H1 (cell line): ENCODE results near the gene SLIT3. TPM values are rescaled to one million over a fixed set of nuclear protein-coding genes. Genes with fewer than 3 reads are reported as not detected.

ENCODE experiments used
- CTCF ChIA-PET: fragments of 300-600 bp; sonication (Branson Sonifier 250); formaldehyde crosslinking; loops from one replicate; lab custom pipeline; 2021; ENCODE audit not compliant: partially characterized antibody; lab: Charles Lee
- POLR2A ChIA-PET: fragments of 300-600 bp; sonication (Branson Sonifier 250); formaldehyde crosslinking; loops from one replicate; lab custom pipeline; 2021; ENCODE audit warnings: inconsistent platforms; ENCODE audit not compliant: partially characterized antibody; lab: Charles Lee
- DNase-seq, 2 experiments: peaks; one replicate each; pipeline versions ENCODE4 v3.0.0 to v3.0.0-alpha.2; 2010 to 2022; ENCODE audit warnings: low spot score in 2 of 2, low read depth in 1 of 2, mixed read lengths in 1 of 2
- FAIRE-seq: peaks from 2 replicates; lab custom pipeline; 2011; peaks lifted over from hg19 to GRCh38; lab: Jason Lieb, UNC
- H2AFZ ChIP-seq: 2 replicates; pipeline ENCODE4 v1.8.1; 2012; ENCODE audit warnings: low read length, inconsistent platforms
- H2AK5ac ChIP-seq: 2 replicates; pipeline ENCODE4 v1.6.1; 2013; ENCODE audit warnings: low read depth, low read length
- H2BK120ac ChIP-seq: replicated peaks from 2 replicates; pipeline ENCODE3; 2013; ENCODE audit warnings: low read depth, low read length, inconsistent platforms
- H2BK12ac ChIP-seq: 2 replicates; pipeline ENCODE4 v1.6.1; 2013; ENCODE audit warnings: low read depth, low read length
- H2BK15ac ChIP-seq: 2 replicates; pipeline ENCODE4 v1.6.1; 2013; ENCODE audit warnings: low read length
- H2BK20ac ChIP-seq: 2 replicates; pipeline ENCODE4 v1.6.1; 2013; ENCODE audit warnings: low read length
- H2BK5ac ChIP-seq: 2 replicates; pipeline ENCODE4 v1.6.1; 2013; ENCODE audit warnings: low read depth, low read length
- H3K14ac ChIP-seq: 2 replicates; pipeline ENCODE4 v1.6.1; 2013; ENCODE audit warnings: inconsistent platforms; ENCODE audit not compliant: insufficient read length
- H3K18ac ChIP-seq: 2 replicates; pipeline ENCODE4 v1.6.1; 2013; ENCODE audit warnings: low read length; ENCODE audit errors: extremely low read depth
- H3K23ac ChIP-seq: 2 replicates; pipeline ENCODE4 v1.6.1; 2013; ENCODE audit warnings: inconsistent platforms; ENCODE audit not compliant: insufficient read length
- H3K23me2 ChIP-seq: 2 replicates; pipeline ENCODE4 v1.6.1; 2013; ENCODE audit warnings: low read depth, low read length
- H3K27ac ChIP-seq: 2 replicates; pipeline ENCODE4 v1.6.1; 2011; ENCODE audit warnings: low read depth, low read length, inconsistent platforms
- H3K27me3 ChIP-seq, 4 experiments: replicated peaks in 1 of 4; 1 replicate in 1 of 4; 2 replicates in 3 of 4; pipeline versions ENCODE4 v1.6.1 to v1.8.1; 2011 to 2013; ENCODE audit warnings: low read length in 3 of 4, mild to moderate bottlenecking in 3 of 4, inconsistent platforms in 2 of 4, mixed read lengths in 2 of 4, moderate library complexity in 1 of 4; ENCODE audit not compliant: control insufficient read depth in 3 of 4, insufficient read depth in 3 of 4; ENCODE audit errors: extremely low read depth in 1 of 4
- H3K36me3 ChIP-seq, 4 experiments: 2 replicates each; pipeline versions ENCODE4 v1.6.1 to v1.8.1; 2011 to 2013; ENCODE audit warnings: mild to moderate bottlenecking in 4 of 4, low read length in 3 of 4, moderate library complexity in 2 of 4, control low read depth in 1 of 4, inconsistent platforms in 1 of 4; ENCODE audit not compliant: insufficient read depth in 4 of 4, control insufficient read depth in 2 of 4
- H3K4ac ChIP-seq: replicated peaks from 2 replicates; pipeline ENCODE3; 2013; ENCODE audit warnings: low read length, low read depth, mixed read lengths, inconsistent platforms; ENCODE audit not compliant: insufficient read length
- H3K4me1 ChIP-seq, 4 experiments: replicated peaks in 1 of 4; 1 replicate in 1 of 4; 2 replicates in 3 of 4; pipeline versions ENCODE4 v1.6.1 to v1.8.1; 2011 to 2013; ENCODE audit warnings: low read length in 3 of 4, inconsistent platforms in 2 of 4, mixed read lengths in 1 of 4; ENCODE audit not compliant: insufficient read depth in 4 of 4, control insufficient read depth in 3 of 4
- H3K4me2 ChIP-seq, 2 experiments: 2 replicates each; pipeline versions ENCODE4 v1.6.1 to v1.8.1; 2011 to 2013; ENCODE audit warnings: low read depth in 2 of 2, low read length in 2 of 2, control low read depth in 1 of 2, inconsistent platforms in 1 of 2, mild to moderate bottlenecking in 1 of 2; ENCODE audit not compliant: insufficient read depth in 1 of 2
- H3K4me3 ChIP-seq, 4 experiments: fragments of 200-600, 300-600 bp in 1 of 4; sonication (generic), shearing (Covaris generic), sonication (Bioruptor Twin) in 1 of 4; 2 replicates each; pipeline versions ENCODE4 v1.5.1 to v1.8.1; 2011 to 2016; ENCODE audit warnings: low read length in 4 of 4, low read depth in 3 of 4, control low read depth in 2 of 4, inconsistent platforms in 2 of 4, mild to moderate bottlenecking in 2 of 4, mixed read lengths in 1 of 4, moderate library complexity in 1 of 4; ENCODE audit not compliant: insufficient read depth in 2 of 4; ENCODE audit errors: extremely low read depth in 1 of 4
- H3K56ac ChIP-seq: replicated peaks from 2 replicates; pipeline ENCODE3; 2013; ENCODE audit warnings: low read depth, mild to moderate bottlenecking, mixed read lengths, low read length, inconsistent platforms; ENCODE audit not compliant: insufficient read length
- H3K79me1 ChIP-seq: 2 replicates; pipeline ENCODE4 v1.6.1; 2013; ENCODE audit warnings: low read depth, low read length, control low read depth
- H3K79me2 ChIP-seq, 2 experiments: 2 replicates each; pipeline versions ENCODE4 v1.6.1 to v1.8.1; 2012 to 2013; ENCODE audit warnings: low read length in 2 of 2, mild to moderate bottlenecking in 2 of 2, inconsistent platforms in 1 of 2; ENCODE audit not compliant: insufficient read depth in 2 of 2, control insufficient read depth in 1 of 2
- H3K9ac ChIP-seq, 4 experiments: replicated peaks in 1 of 4; 1 replicate in 1 of 4; 2 replicates in 3 of 4; pipeline versions ENCODE4 v1.6.1 to v1.8.1; 2011 to 2013; ENCODE audit warnings: low read depth in 3 of 4, low read length in 3 of 4, control low read depth in 2 of 4, mild to moderate bottlenecking in 2 of 4, moderate library complexity in 2 of 4, inconsistent platforms in 1 of 4; ENCODE audit errors: extremely low read depth in 1 of 4
- H3K9me3 ChIP-seq, 2 experiments: 2 replicates each; pipeline versions ENCODE4 v1.6.1 to v1.8.1; 2012 to 2013; ENCODE audit warnings: mild to moderate bottlenecking in 2 of 2, moderate library complexity in 2 of 2, control low read depth in 1 of 2, inconsistent platforms in 1 of 2, low read depth in 1 of 2, low read length in 1 of 2, mixed read lengths in 1 of 2; ENCODE audit not compliant: insufficient read depth in 2 of 2
- H4K20me1 ChIP-seq, 2 experiments: replicated peaks in 1 of 2; 2 replicates each; pipeline versions ENCODE3 to v1.8.1; 2011 to 2013; ENCODE audit warnings: inconsistent platforms in 2 of 2, low read length in 2 of 2, mild to moderate bottlenecking in 1 of 2; ENCODE audit not compliant: insufficient read depth in 2 of 2, control insufficient read depth in 1 of 2
- H4K5ac ChIP-seq: 2 replicates; pipeline ENCODE4 v1.6.1; 2013; ENCODE audit warnings: low read length, low read depth, mixed read lengths, inconsistent platforms; ENCODE audit not compliant: insufficient read length
- H4K8ac ChIP-seq: 2 replicates; pipeline ENCODE4 v1.8.0; 2013; ENCODE audit warnings: mild to moderate bottlenecking, moderate library complexity, low read length, inconsistent platforms; ENCODE audit not compliant: insufficient read depth; ENCODE audit errors: extremely low read depth
- H4K91ac ChIP-seq: replicated peaks from 2 replicates; pipeline ENCODE3; 2013; ENCODE audit warnings: low read length, mixed read lengths, inconsistent platforms; ENCODE audit not compliant: insufficient read length
- CHD2 ChIP-seq: IDR thresholded peaks from 2 replicates; pipeline ENCODE4 v1.6.1; 2012; ENCODE audit warnings: low read length, improper control_type of control experiment
- GTF2F1 ChIP-seq: IDR thresholded peaks from 2 replicates; pipeline ENCODE4 v1.6.1; 2012; ENCODE audit warnings: low read depth, low read length, improper control_type of control experiment, borderline replicate concordance
- HDAC6 ChIP-seq: IDR thresholded peaks from one replicate; pipeline ENCODE4 v1.7.1; 2012; ENCODE audit warnings: low read depth, mild to moderate bottlenecking, inconsistent platforms, low read length, moderate library complexity
- KDM1A ChIP-seq: fragments of 200-600, 300-600 bp; sonication (generic); IDR thresholded peaks from 2 replicates; pipeline ENCODE4 v1.7.1; 2016; ENCODE audit warnings: mild to moderate bottlenecking, low read length, borderline replicate concordance
- KDM4A ChIP-seq: IDR thresholded peaks from one replicate; pipeline ENCODE4 v1.7.1; 2012; ENCODE audit warnings: low read depth, mild to moderate bottlenecking, moderate library complexity, low read length, inconsistent platforms; ENCODE audit not compliant: severe bottlenecking
- NRF1 ChIP-seq: IDR thresholded peaks from 2 replicates; pipeline ENCODE4 v1.6.1; 2011; ENCODE audit warnings: mild to moderate bottlenecking, low read depth, low read length, improper control_type of control experiment
- RAD21 ChIP-seq, 2 experiments: IDR thresholded peaks in 1 of 2; conservative IDR thresholded peaks in 1 of 2; 2 replicates each; pipeline ENCODE4 v1.6.1; 2011; ENCODE audit warnings: low read depth in 2 of 2, low read length in 2 of 2, improper control_type of control experiment in 1 of 2, inconsistent platforms in 1 of 2, mild to moderate bottlenecking in 1 of 2, moderate library complexity in 1 of 2
- RBBP5 ChIP-seq: IDR thresholded peaks from 2 replicates; pipeline ENCODE4 v1.7.1; 2012; ENCODE audit warnings: low read depth, mild to moderate bottlenecking, inconsistent platforms, low read length, moderate library complexity, borderline replicate concordance
- RFX5 ChIP-seq: IDR thresholded peaks from 2 replicates; pipeline ENCODE4 v1.6.1; 2011; ENCODE audit warnings: low read depth, low read length, improper control_type of control experiment, borderline replicate concordance
- SAP30 ChIP-seq: fragments of 300-600 bp; sonication (generic); IDR thresholded peaks from 2 replicates; pipeline ENCODE4 v1.7.1; 2012; ENCODE audit warnings: low read length, moderate library complexity, mild to moderate bottlenecking, inconsistent platforms; ENCODE audit not compliant: insufficient read depth, insufficient replicate concordance
- WGBS, 2 experiments: shearing (Covaris generic) in 1 of 2; methylation state at CpG; one replicate each; pipeline versions ENCODE4 v1.1.6 to v1.1.7; 2013 to 2015; ENCODE audit warnings: low lambda C conversion rate in 2 of 2, mixed read lengths in 2 of 2, inconsistent platforms in 1 of 2, low coverage in 1 of 2, missing lambda C conversion rate in 1 of 2; ENCODE audit not compliant: insufficient replicate concordance in 2 of 2, insufficient coverage in 1 of 2, insufficient read length in 1 of 2; ENCODE audit errors: extremely low coverage in 1 of 2, missing lambda C conversion rate in 1 of 2; 5-methylcytosine and 5-hydroxymethylcytosine counted together
- polyA plus RNA-seq, 7 experiments: library from polyadenylated mRNA; depleted of rRNA in 3 of 7; stranded (reverse) in 5 of 7; unstranded in 2 of 7; fragments of >200 nt in 5 of 7; fragments of 200-250 nt in 2 of 7; gene quantifications; 1 replicate in 5 of 7; 2 replicates in 1 of 7; 4 replicates in 1 of 7; pipeline versions ENCODE4 v1.2.1 to v1.2.3, GENCODE V29; 2011 to 2013; ENCODE audit warnings: missing spikeins in 2 of 7, mixed read lengths in 2 of 7
- total RNA-seq: library from RNA; stranded (reverse); fragmentation: NEBNext Ultra II Directional; extraction: Animal tissue kit (Norgen Biotek cat#: 25700); gene quantifications from 2 replicates; pipeline ENCODE4 v1.2.1, GENCODE V29; 2021

The SLIT3 gene
- total and polyA plus RNA-seq, 2 of the 8 experiments (the other 6 are each of a cell fraction or from before 2014, with no cell fraction given) = 1.1 to 1.2 TPM

- Histone ChIP-seq H3K9me3 (peaks cover 0 to 6% of the 10 kb centered on the region in 2 experiments; a peak in 3 of 4 replicates), H2BK120ac (no peak overlapping the region), H3K79me2 (no peaks in the 10 kb centered on the region), H3K4me1 (no peaks in the 10 kb centered on the region), H4K20me1 (no peaks in the 10 kb centered on the region), H3K14ac (no peak overlapping the region), H3K27me3 (no peaks in the 10 kb centered on the region), H3K9ac (no peak overlapping the region), H3K56ac (no peak overlapping the region), H4K8ac (no peak overlapping the region), H3K23ac (no peak overlapping the region), H2BK12ac (no peak overlapping the region), H3K23me2 (no peaks in the 10 kb centered on the region), H3K79me1 (no peaks in the 10 kb centered on the region), H2BK5ac (no peak overlapping the region), H4K91ac (no peak overlapping the region), H2AK5ac (no peak overlapping the region), H3K18ac (no peak overlapping the region), H2BK20ac (no peak overlapping the region), H3K27ac (no peak overlapping the region), H3K4me2 (no peak overlapping the region), H2AFZ (no peak overlapping the region), H3K4ac (no peak overlapping the region), H3K36me3 (peaks cover 0 to 4% (median 0%) of the 10 kb centered on the region in 4 experiments; a peak in 1 of 8 replicates), H2BK15ac (no peak overlapping the region), H3K4me3 (no peak overlapping the region), H4K5ac (no peak overlapping the region)
- CTCF ChIA-PET = interaction anchor here (0.7 to 1.3 kb wide), 2 partner anchors 12 to 115 kb away, joined by 3 to 5 read pairs; no protein-coding TSS in a partner anchor
- DNase-seq (no peak), FAIRE-seq (no peak)
- 91% methylated on average over 9 of the region's 9 CpGs; no CpG with 5 or more reads in 1 of the 2 experiments for WGBS, 2 experiments
- POLR2A ChIA-PET = interaction anchor here (1.1 kb wide), 1 partner anchor 18 kb away, joined by 3 read pairs; no protein-coding TSS in a partner anchor
- TF ChIP-seq RBBP5 = no peak
- no peak for TF ChIP-seq CHD2
- TF ChIP-seq HDAC6 = no peak
- no peak for TF ChIP-seq RFX5
- no peak for TF ChIP-seq SAP30
- no peak for TF ChIP-seq GTF2F1
- no peak for TF ChIP-seq NRF1
- no peak for TF ChIP-seq KDM1A
- no peak for TF ChIP-seq KDM4A
- TF ChIP-seq RAD21 (IDR thresholded peaks at IDR 0.05 in 1 of 2, conservative IDR thresholded peaks at IDR 0.05 in 1 of 2; ENCODE audit: low read depth in 2 of 2, low read length in 2 of 2) = no peak
Observed at GRCh38 chr5:168765551-168766425, 535.2 kb downstream of the SLIT3 start.
